Heart right ventricle (tissue), 16 donors: ENCODE measurements around the gene CRTC1. TPM values are rescaled to one million over a fixed set of nuclear protein-coding genes. Genes with fewer than 3 reads are reported as not detected.

Experiments used
- ATAC-seq, 8 donors: fragments of 200-7000 bp; cut with Tn5 transposase; one replicate each; pipeline ENCODE4 v1.9.1; 2020; ENCODE audit warnings: mild to moderate bottlenecking in 8 of 8, moderate library complexity in 8 of 8, moderate number of reproducible peaks in 1 of 8
- DNase-seq, 2 donors: peaks; one replicate each; pipeline ENCODE4 v3.0.0-alpha.2; 2020
- H3K27ac ChIP-seq, 10 donors: fragments of 200-600 bp; sonication (generic) in 2 of 10; one replicate each; pipeline versions ENCODE4 v1.5.0 to v1.8.0; 2020 to 2022; ENCODE audit warnings: mild to moderate bottlenecking in 3 of 10
- H3K27me3 ChIP-seq, 7 donors: fragments of 200-600 bp; one replicate each; pipeline ENCODE4 v1.8.0; 2021 to 2022; ENCODE audit warnings: mild to moderate bottlenecking in 2 of 7
- H3K36me3 ChIP-seq, 9 donors: fragments of 200-600 bp; sonication (generic) in 1 of 9; one replicate each; pipeline versions ENCODE4 v1.5.0 to v1.8.0; 2020 to 2022; ENCODE audit warnings: mild to moderate bottlenecking in 2 of 9
- H3K4me1 ChIP-seq, 9 donors: fragments of 200-600 bp; sonication (generic) in 1 of 9; one replicate each; pipeline versions ENCODE4 v1.5.0 to v1.8.0; 2020 to 2022; ENCODE audit warnings: mild to moderate bottlenecking in 4 of 9
- H3K4me3 ChIP-seq, 10 donors: fragments of 200-600 bp; sonication (generic) in 2 of 10; one replicate each; pipeline versions ENCODE4 v1.5.0 to v1.8.0; 2020 to 2022; ENCODE audit warnings: mild to moderate bottlenecking in 7 of 10, moderate library complexity in 2 of 10
- H3K9me3 ChIP-seq, 11 donors: fragments of 200-600 bp in 10 of 11; sonication (generic) in 2 of 11; one replicate each; pipeline versions ENCODE4 v1.5.0 to v1.8.0; 2013 to 2022; ENCODE audit warnings: mild to moderate bottlenecking in 2 of 11, control low read depth in 1 of 11, moderate library complexity in 1 of 11
- CTCF ChIP-seq, 9 donors: fragments of 200-600 bp; sonication (generic) in 2 of 9; IDR thresholded peaks; one replicate each; pipeline versions ENCODE4 v1.5.0 to v1.8.0; 2021 to 2022; ENCODE audit warnings: antibody characterized with exemption in 9 of 9, mild to moderate bottlenecking in 5 of 9, moderate library complexity in 1 of 9
- WGBS, 2 donors: extraction: QIAGEN DNeasy Blood & Tissue Kit; methylation state at CpG; one replicate each; pipeline ENCODE4 v1.1.7; 2013; ENCODE audit warnings: inconsistent platforms in 1 of 2; 5-methylcytosine and 5-hydroxymethylcytosine counted together
- intact Hi-C, 10 donors: fragments of 100-400 bp; cut with DNase I; formaldehyde crosslinking; loops; one replicate each; pipeline versions ENCODE4 v1.11.1 to v1.14.2; 2022
- polyA plus RNA-seq, 2 donors: library from polyadenylated mRNA; stranded (reverse); fragments of 200-250 nt; gene quantifications; one replicate each; pipeline ENCODE4 v1.2.3, GENCODE V29; 2013
- total RNA-seq, 10 donors: library from RNA; stranded (reverse); fragmentation: NEBNext Ultra II Directional in 3 of 10; extraction: Animal tissue kit (Norgen Biotek cat#: 25700) in 3 of 10; gene quantifications; one replicate each; pipeline versions ENCODE4 v1.2.1 to v1.2.4, GENCODE V29; 2021 to 2023
- donor health status: Arrhythmogenic right ventricular cardiomyopathy.
- donor health status: ischemic (EF 13 %, LVEDD 7.1; RV severe dilation, severe dysfunction).
- donor health status: healthy with polysubstance abuse.
- donor health status: DM: no; HTN: yes; CAD: no.
- donor health status: DM: no; HTN: no; CAD: no.
- donor health status: ischemic (EF 25% LVEDD 6.9; RV normal size, moderate dysfunction).
- donor health status: ischemic (EF 25% LVEDD 5.7; RV mildly dilated, moderate dysfunction).
- donor health status: healthy.
- donor health status: DM: yes; HTN: yes; CAD: no.
- donor health status: Ischemic cardiomyopathy.
- donor health status: ischemic (EF 35%, LVEDD 5.7; RV mildly dilated, moderate dysfunction).
- donor health status: nonischemic (EF 11% LVEDD 7.7; RV severe dilation, severe dysfunction).
- donor health status: DM: yes; HTN: yes; CAD: no.
- donor health status: PGD.
- donor health status: ischemic (EF 29% LVEDD 5.4; RV normal size, mild dysfunction).
- donor health status: nonischemic (EF 23%, LVEDD 6.1; RV moderate dilation, normal function).

The CRTC1 gene
- total and polyA plus RNA-seq, 12 donors = 3.2 to 11.8 (median 9.1) TPM

- peaks cover 0 to 5% (median 0%) of the 10 kb centered on the region in 9 donors for H3K36me3 ChIP-seq
- no peak for ATAC-seq
- H3K27me3 ChIP-seq = no peaks in the 10 kb centered on the region
- H3K4me1 ChIP-seq = peaks cover 0 to 34% (median 9%) of the 10 kb centered on the region in 9 donors
- H3K9me3 ChIP-seq = no peaks in the 10 kb centered on the region
- intact Hi-C loops = no loop called here
- no peak overlapping the region for H3K27ac ChIP-seq
- WGBS, 2 donors = 73 to 74% methylated on average over 8 of the region's 8 CpGs
- no peak for DNase-seq
- no peak for TF ChIP-seq CTCF (IDR thresholded peaks at IDR 0.05)
- H3K4me3 ChIP-seq = no peak overlapping the region
Measured at GRCh38 chr19:18639706-18640243, 43.7 kb upstream of the CRTC1 start.

GRCh38 chr19:18644196-18645034, 39.1 kb upstream of the CRTC1 start:
- H3K4me3 ChIP-seq = peak overlapping the region in 6 of 10 donors; percentile 17 to 35 (median 20)
- no peaks in the 10 kb centered on the region for H3K9me3 ChIP-seq
- H3K27me3 ChIP-seq = no peaks in the 10 kb centered on the region
- intact Hi-C loops = no loop called here
- peaks cover 9 to 35% (median 16%) of the 10 kb centered on the region in 9 donors for H3K4me1 ChIP-seq
- peak overlapping the region in 8 of 10 donors; percentile 16 to 74 (median 70) for H3K27ac ChIP-seq
- WGBS, 2 donors = 64 to 66% methylated on average over 15 of the region's 15 CpGs
- ATAC-seq (peak in 7 of 8 donors; percentile 37 to 63 (median 45)), DNase-seq (peak in 1 of 2 donors; percentile 26)
- H3K36me3 ChIP-seq = peaks cover 0 to 5% (median 0%) of the 10 kb centered on the region in 9 donors
- peak in 3 of 9 donors; percentile 4 to 13 (median 13) for TF ChIP-seq CTCF (IDR thresholded peaks at IDR 0.05)

GRCh38 chr19:18645035-18645511, 38.4 kb upstream of the CRTC1 start:
- peak in 2 of 8 donors; percentile 1 to 21 for ATAC-seq
- DNase-seq = no peak
- peak overlapping the region in 5 of 10 donors; percentile 18 to 35 (median 21) for H3K4me3 ChIP-seq

More at GRCh38 chr19:18645035-18645511, 38.4 kb upstream of the CRTC1 start:
- 83 to 84% methylated on average over 13 of the region's 13 CpGs for WGBS, 2 donors
- TF ChIP-seq CTCF (IDR thresholded peaks at IDR 0.05) = no peak
- Histone ChIP-seq H3K9me3 (no peaks in the 10 kb centered on the region), H3K36me3 (peaks cover 0 to 5% (median 0%) of the 10 kb centered on the region in 9 donors), H3K4me1 (peaks cover 9 to 42% (median 22%) of the 10 kb centered on the region in 9 donors), H3K27ac (peak overlapping the region in 7 of 10 donors; percentile 16 to 74 (median 70)), H3K27me3 (no peaks in the 10 kb centered on the region)
- intact Hi-C loops = no loop called here
